GM21786 (cell line): ENCODE data around the gene CES4A.
"Not testable (repeated sequence)": the region's sequence is repeated elsewhere in the genome, so short reads cannot be mapped to it uniquely, and the experiment has no call there.

Source experiments
- ATAC-seq: cut with Tn5 transposase; IDR thresholded peaks from one replicate; pipeline ENCODE4 v1.9.1; 2021; ENCODE audit not compliant: unreplicated experiment

The CES4A gene

GRCh38 chr16:66955363-66956153, 32.8 kb upstream of the CES4A start:
- ATAC-seq = not testable (repeated sequence)

- not testable (repeated sequence) for ATAC-seq
Observed at GRCh38 chr16:66956154-66956457, 32.3 kb upstream of the CES4A start.

DNA sequence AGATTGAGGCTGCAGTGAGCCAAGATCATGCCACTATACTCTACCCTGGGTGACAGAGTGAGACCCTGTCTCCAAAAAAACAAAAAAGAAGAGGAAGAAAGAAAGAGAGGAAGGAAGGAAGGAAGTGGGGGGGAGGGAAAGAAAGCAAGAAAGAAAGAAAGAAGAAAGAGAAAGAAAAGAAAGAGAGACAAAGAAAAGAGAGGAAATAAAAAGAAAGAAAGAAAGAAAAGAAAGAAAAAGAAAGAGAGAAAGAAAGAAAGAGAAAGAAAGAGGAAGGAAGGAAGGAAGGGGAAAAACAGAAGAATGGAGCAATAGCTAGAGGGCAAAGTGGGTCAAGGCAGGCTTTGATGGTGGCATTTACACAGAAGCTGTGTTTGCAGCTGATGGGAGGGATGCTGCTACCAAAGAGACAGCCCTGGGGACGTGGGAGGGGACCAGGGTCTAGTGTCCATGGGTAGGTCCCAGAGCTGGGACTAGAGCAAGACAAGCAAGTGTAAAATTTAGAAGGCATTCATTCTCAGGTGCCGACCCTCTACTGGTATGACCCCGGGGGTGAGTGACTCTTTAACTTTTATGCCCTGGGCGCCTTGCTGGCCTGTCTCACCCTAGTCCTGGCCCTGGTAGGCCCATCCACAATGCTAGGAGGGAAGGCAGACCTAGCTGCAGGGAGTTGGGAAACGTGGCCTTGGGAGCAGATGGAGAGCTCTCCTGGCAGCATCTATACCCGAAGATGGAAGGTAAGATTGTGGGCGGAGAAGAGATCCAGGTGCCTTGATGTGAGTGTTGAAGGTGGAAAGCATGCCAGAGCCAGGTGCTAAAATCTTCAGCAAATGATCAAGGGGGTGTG, 29.3 kb upstream of the CES4A start:
- ATAC-seq = no peak

DNA sequence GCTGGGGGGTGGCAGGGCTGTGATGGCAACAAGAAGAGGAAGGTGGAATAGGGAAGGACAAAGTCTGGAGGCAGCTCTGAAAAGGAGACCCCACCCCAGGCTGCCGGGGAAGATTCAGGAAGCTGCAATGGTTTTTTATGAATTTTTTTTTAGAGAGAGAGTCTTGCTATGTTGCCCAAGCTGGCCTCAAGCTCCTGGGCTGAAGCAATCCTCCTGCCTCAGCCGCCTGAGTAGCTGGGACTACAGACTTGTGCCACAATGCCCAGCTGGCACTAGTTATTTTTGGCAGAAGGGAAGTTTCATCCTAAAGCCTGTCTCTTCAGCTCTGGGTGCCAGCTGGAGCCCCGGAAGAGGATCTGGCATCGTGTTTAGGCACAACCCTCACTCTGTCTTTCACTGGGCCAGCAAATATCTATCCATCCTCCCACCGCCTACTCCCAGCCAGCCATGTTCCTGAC, 28.7 kb upstream of the CES4A start:
- ATAC-seq = no peak

DNA sequence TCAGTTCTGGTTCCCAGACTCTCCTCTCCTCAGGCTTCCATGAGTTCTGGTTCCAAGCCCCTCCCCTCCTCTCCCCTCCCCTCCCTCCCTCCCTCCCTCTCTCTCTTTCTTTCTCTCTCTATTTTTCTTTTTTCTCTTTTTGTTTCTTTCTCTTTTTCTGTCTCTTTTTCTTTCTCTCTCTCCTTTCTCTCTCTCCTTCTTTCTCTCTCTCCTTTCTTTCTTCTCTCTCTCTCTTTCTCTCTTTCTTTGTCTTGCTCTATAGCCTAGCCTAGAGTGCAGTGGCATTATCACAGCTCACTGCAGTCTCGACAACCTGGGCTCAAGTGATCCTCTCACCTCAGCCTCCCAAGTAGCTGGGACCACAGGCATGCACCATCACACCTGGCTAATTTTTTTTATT, 28.1 kb upstream of the CES4A start:
- no peak for ATAC-seq

- peak; percentile 86 for ATAC-seq
Observed at GRCh38 chr16:66961065-66961744, 27.2 kb upstream of the CES4A start, which contains the start of gene CES3. TSS of gene CES3 (plus strand) at chr16:66961266. CDS start at chr16:66961308, 42 bp downstream.

DNA sequence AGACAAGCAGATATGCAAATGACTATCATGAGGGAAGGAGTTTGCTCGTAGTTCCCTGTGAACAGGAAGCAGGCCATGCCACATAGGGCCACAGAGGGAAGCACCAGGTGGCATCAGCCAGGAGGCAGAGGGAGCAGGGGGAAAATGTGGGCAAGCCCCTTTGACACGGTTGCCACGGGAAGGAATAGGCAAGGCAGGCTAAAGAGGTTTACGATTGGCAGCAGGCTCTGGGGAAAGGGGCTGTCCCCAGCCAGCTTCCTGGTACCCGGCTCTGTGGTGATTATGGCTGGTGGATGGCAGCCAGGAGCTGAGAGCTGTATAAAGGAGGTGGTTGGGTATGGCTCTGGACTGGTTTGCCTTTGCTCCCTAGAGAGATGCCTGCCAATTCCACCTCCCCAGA, 26.5 kb upstream of the CES4A start:
- no peak for ATAC-seq

DNA sequence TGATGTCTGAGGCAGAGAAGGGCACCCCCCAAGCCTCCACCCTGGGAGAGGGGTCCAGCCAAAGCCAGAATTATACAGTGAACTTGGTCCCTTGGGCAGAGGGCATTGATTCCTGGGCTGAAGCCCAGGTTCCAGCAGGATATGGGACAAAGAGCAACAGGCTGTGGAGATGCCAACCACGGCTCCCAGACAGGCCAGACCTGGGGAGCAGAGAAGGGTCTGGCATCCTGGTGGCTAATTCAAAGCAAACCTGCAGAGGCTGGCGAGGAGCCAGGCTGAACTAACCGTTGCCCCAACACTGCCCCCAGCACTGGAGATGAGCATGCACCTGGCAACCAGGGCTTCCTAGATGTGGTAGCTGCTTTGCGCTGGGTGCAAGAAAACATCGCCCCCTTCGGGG, 24.3 kb upstream of the CES4A start:
- ATAC-seq = no peak

- ATAC-seq = no peak
Observed at GRCh38 chr16:66968847-66969246, 19.5 kb upstream of the CES4A start.

GRCh38 chr16:66970775-66971720, 17.3 kb upstream of the CES4A start:
- no peak for ATAC-seq

- no peak for ATAC-seq
Observed at GRCh38 chr16:66972983-66973382, 15.4 kb upstream of the CES4A start.

- no peak for ATAC-seq
Observed at GRCh38 chr16:66973716-66974115, 14.7 kb upstream of the CES4A start.

- not testable (repeated sequence) for ATAC-seq
Observed at GRCh38 chr16:66974156-66974931, 14.0 kb upstream of the CES4A start.

GRCh38 chr16:66974932-66975246, 13.5 kb upstream of the CES4A start:
- not testable (repeated sequence) for ATAC-seq

DNA sequence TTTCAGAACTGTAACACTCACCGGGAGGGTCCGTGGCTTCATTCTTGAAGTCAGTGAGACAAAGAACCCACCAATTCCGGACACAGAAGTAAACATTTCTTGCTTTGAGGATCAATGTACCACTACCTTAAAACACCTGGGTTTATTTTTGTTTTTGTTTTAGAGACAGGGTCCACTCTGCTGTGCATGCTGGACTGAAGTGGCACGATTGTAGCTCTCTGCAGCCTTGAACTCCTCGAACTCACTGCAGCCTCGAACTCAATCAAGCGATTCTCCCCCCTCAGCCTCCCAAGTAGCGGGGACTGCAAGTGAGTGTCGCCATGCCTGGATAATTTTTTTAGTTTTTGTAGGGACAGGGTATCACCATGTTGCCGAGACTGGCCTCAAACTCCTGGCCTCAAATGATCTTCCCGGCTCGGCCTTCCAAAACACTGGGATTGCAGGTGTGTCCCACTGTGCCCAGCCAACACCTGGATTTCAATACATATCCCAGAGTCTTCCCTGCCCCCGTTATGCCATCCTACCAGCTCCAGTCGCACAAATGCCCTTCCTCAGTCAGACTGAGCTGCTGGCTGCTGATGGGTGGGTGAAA, 13.0 kb upstream of the CES4A start:
- no peak for ATAC-seq

GRCh38 chr16:66976746-66977145, 11.6 kb upstream of the CES4A start:
- ATAC-seq = no peak

DNA sequence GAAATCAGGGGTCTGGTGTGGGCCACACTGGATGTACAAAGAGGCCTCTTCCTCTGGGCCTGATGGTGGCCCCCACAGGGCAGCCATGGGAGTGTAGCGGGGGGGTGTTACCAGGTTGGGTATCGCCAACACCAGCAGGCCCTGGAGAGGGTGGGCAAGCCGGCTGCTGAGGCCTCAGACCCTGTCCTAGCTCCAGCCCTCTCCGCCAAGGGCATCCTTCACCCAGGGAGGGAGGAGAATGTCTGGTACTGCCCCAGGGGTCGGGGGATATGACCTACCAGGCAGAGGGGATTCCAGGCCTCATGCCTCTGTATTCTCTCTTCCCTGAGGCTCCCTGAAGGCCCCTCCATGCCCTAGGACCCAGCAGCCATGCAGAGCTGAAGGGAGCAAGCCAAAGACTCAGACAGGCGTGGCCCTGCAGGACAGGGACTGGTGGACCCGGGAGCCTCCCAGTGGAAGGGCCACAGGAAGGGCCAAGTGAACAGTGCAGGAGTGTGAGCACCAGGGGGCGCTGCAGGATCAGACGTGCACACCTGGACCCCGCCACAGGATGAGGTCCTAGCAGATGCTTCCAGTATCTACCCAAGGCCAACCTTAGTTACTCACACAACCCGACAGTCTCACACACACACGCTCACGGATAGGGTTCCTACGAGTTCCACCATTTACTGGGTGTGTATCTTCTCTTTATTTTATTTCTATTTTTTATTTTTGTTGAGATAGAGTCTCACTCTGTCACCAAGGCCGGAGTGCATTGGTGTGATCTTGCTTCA, 10.9 kb upstream of the CES4A start:
- ATAC-seq = peak; percentile 71

- ATAC-seq = no peak
Observed at GRCh38 chr16:66979011-66979717, 9.2 kb upstream of the CES4A start.
